CD4-positive, alpha-beta T cell treated with Interleukin-4 for 4 hours (primary cell): ENCODE data around the gene COL4A1.

ENCODE experiments used
- DNase-seq: peaks from one replicate; pipeline ENCODE4 v3.0.0-alpha.2; 2020

Gene COL4A1

GRCh38 chr13:110187641-110188161 is 119.3 kb downstream of the COL4A1 start:
- no peak for DNase-seq

DNA sequence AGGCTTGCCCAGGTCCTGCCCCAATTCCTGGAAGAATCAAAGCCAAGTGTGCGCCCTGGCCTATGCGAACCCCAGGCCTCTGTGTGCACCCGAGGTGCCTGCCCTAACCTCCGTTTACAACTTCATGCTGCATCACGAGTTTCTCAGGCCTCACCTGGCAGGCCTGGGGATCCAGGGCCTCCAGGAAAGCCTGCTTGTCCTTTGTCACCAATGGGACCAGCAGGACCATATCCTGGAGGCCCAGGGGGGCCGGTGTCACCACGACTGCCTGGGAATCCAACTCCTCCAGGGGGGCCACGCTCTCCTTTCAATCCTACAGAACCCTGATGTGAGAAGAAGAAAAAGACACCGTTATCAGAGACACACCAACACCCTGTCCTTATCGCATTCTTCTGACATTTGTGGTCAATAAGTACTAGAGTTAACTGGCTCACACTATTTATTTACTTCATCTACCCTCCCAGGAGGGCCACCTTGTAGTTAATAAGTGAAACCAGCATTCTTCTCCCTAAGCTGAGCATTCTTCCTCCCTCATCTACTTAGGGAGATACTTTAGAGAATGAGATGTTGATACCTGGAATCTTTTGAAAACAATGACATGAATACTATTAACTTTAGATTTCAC is 120.6 kb downstream of the COL4A1 start:
- DNase-seq: no peak

- no peak for DNase-seq
Measured at GRCh38 chr13:110185696-110186095, 121.3 kb downstream of the COL4A1 start.

- DNase-seq: no peak
Measured at GRCh38 chr13:110183910-110184309, 123.0 kb downstream of the COL4A1 start.

GRCh38 chr13:110182461-110182860 is 124.5 kb downstream of the COL4A1 start:
- DNase-seq: no peak

DNA sequence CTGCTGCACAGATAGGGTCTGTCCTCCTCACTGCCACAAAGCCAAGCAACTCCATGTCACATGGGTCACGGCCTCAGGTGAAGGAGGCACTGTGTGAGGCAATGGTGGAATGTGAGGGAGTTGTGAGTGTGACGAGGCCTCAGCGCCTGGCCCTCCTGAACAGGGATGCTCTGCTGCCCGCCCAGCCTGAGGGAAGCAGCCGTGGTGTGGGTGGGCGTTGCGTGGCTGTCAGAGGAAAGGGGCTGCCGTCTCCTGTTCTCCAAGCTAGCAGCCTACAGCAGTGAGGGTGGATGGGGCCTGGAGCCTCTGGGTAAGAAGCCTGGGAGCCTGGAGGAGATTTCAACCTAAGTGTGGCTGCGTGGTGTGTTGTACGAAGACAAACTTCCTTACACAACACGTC is 125.0 kb downstream of the COL4A1 start:
- DNase-seq: no peak

DNA sequence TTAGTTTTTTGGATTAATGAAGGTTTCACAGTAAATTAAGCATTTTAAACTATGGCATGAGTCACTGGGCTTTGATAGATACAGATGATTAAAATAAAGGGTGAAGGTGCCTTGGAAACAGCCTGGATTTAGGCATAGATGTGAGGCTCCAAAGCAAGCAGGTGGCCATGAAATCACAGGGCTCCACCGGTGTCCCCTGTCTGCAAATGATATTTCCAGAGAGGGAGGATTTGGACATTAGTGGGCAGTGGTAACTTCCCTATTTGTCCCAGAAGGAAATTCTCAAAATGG is 127.2 kb downstream of the COL4A1 start:
- no peak for DNase-seq

GRCh38 chr13:110179116-110179856 is 127.7 kb downstream of the COL4A1 start:
- DNase-seq: no peak

GRCh38 chr13:110177790-110178189 is 129.2 kb downstream of the COL4A1 start:
- DNase-seq: no peak

DNA sequence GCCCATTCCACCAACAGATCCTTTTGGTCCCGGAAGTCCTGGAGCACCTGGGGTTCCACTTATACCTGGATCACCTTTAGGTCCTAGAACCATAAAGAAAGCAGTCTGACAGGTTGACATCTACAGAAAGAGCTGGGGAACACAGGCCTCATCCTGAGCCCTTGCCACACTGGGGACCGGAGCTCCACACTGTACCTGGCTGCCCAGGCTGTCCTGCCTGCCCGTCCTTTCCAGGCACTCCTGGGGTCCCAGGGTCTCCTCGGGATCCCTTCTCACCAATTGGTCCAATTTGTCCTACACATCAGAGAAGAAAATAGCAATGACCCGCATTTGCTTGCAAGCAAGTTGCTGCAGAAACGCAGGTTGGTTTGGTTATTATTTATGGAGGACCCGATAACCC is 130.5 kb downstream of the COL4A1 start:
- DNase-seq: no peak

DNA sequence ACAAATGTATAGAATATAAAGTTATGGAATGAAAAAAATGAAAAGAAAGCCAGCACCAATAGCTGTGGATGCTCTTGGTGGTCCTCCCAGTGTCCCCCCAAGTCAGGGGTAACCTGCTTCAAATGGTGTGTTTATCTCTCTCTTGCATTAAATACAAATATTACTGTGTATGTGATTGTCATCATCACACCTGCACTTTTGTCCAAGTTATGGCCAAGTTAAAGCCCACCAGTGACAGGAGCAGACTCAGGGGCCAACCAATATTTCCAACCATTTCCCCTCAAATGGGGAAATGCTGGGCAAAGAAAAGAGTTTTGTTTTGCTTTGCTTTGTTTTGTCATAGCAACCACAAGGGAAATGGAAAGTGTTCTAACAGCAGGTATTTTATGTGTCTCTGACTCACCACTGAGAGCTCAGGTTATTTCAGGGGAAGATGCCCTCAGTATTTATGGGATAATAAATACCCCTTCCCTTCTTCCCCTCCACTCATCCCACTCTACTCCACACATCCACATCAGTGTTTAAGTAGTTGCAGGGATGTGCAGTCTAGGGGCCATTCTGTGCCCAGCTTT is 133.6 kb downstream of the COL4A1 start:
- DNase-seq: no peak

DNA sequence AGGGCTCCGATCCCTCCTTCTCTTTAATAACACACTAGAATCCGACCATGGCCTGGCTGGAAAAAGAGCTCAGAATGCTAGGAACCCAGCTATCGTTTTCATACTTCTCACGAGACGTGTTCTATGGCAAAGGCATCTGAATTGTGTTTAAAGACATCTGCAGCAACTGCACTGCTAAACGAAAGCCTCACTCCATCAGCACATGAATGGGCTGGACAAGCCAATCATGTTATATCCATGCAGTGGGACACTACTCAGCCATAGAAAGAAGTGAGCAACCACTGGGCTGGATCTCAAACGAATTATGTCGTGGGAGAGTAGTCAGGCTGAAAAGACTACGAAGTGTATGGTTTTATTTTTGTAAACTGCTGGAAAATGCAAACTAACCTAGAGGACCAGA is 136.1 kb downstream of the COL4A1 start:
- DNase-seq: no peak

GRCh38 chr13:110170020-110170790 is 136.8 kb downstream of the COL4A1 start:
- no peak for DNase-seq

GRCh38 chr13:110168999-110169933 is 137.7 kb downstream of the COL4A1 start:
- no peak for DNase-seq

DNA sequence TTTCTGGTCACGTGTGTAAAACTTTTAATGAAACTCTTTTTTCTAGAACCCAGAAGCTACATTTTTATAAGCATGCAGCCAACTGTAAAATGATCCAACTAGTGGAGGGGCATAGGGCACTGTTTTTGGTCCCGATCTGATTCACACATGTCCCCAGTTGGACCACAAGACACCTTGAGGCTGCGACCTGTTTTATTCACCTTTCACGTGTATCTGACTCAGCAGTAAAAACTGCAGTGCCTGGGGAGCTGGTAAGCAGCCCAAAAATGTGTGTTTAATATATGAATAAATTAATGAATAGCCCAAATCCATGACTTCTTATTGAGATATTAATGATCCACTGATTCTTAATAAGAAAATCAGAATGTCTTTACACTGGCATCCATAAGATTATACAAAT is 140.4 kb downstream of the COL4A1 start:
- no peak for DNase-seq

DNA sequence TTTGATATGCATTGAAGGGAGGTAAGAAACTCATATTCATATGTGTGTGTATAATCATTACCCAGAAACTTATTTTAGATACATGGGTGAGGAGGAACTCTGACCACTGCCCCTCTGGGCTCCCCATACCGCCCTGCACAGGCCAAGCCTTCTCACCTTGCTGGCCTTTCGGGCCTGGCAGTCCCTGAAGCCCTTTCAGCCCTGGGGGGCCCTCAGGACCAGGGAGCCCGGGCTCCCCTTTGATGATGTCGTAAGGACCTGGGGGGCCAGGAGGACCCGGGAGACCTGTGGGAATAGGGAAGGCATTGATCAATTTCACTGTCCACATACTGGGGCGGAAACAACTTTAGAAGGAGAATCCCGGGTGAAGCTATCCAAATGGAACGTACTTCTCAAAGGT is 142.3 kb downstream of the COL4A1 start:
- DNase-seq: no peak

DNA sequence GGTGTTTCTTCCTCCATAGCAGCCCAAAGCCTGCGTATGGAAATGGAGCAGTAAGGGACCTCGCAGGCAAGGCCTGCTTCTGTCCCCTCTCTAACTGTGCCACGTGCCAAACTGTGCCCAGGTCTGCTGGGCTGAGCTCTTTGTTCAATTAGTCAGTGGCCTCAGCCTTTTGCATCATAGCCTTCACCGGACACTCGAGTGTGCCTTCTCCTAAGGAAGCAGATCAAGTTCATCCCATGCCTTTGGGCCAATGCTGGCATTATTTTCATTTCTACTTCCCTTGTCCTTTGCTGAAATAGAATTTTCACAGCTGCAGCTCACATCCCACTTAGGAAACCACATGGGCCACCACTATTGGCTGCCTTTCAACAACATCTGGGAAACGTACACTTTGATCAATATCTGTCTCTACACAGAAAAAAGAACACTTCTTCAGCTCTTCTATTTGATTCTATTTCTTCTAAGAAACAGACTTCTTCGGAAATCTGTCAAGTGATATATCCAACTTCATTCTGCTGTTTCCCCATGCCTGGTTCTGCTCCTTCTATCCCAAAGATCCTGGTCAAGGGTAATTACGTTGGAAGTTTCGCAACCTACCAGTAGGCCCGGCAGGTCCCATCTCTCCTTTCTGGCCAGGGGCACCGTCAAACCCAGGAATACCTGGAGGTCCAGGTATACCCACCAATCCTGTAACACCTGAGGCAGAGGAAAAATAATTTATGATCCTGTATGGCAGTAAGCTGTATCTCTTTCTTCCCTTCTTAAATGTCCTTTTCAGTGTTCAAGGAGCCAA is 143.9 kb downstream of the COL4A1 start:
- DNase-seq: no peak

GRCh38 chr13:110162053-110162452 is 144.9 kb downstream of the COL4A1 start:
- no peak for DNase-seq

GRCh38 chr13:110161112-110161882 is 145.7 kb downstream of the COL4A1 start:
- no peak for DNase-seq

DNA sequence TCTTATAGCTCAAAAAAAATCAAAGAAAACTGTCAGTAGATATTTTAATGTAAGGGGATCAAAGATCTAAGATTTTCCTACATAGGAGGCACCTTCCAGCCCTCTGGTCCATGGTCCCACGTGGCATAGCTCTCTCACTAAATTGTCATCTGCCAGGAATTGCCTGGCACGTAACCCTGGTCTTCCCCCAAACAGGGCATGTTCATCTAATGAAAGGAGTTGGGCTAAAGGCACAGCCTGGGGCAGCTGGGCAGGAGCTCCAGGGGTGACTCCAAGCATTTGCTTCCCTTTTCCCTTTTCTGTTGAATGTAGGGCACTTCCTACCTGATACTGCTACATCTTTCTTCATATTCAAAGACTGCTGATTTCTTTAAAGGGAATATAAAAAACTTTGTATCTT is 148.7 kb downstream of the COL4A1 start:
- no peak for DNase-seq

- no peak for DNase-seq
Measured at GRCh38 chr13:110157718-110158117, 149.2 kb downstream of the COL4A1 start.
